GM12892 (cell line): ENCODE results near the gene PRKCQ.

Experiments
- POLR2A ChIP-seq: IDR thresholded peaks from 2 replicates; pipeline ENCODE4 v1.6.1; 2011; ENCODE audit warnings: low read depth, low read length, control low read depth
- POLR2AphosphoS5 ChIP-seq: IDR thresholded peaks from 2 replicates; pipeline ENCODE4 v1.6.1; 2011; ENCODE audit warnings: low read depth, low read length, control low read depth
- TAF1 ChIP-seq: IDR thresholded peaks from 2 replicates; pipeline ENCODE4 v1.6.1; 2011; ENCODE audit warnings: low read depth, mild to moderate bottlenecking, control low read depth, low read length, borderline replicate concordance

- TF ChIP-seq POLR2AphosphoS5: no peak
- no peak for TF ChIP-seq POLR2A
- TF ChIP-seq TAF1: no peak
Measured at GRCh38 chr10:6536102-6536501, 44.0 kb downstream of the PRKCQ start.
